Ovary (tissue), 3 donors: ENCODE data around the gene SPOCK1.

Experiments
- EP300 ChIP-seq: sonication (generic); formaldehyde crosslinking; IDR thresholded peaks from one replicate; pipeline ENCODE4 v1.6.1; 2017; ENCODE audit warnings: antibody characterized with exemption
- POLR2A ChIP-seq: fragments of 450-650 bp; IDR thresholded peaks from one replicate; pipeline ENCODE4 v1.6.1; 2017; ENCODE audit warnings: antibody characterized with exemption, mild to moderate bottlenecking, moderate library complexity
- TF ChIP-seq, protein P1 (sequence below), 3 donors: fragments of 450-650 bp in 2 of 3; fragments of 200-600 bp in 1 of 3; IDR thresholded peaks; one replicate each; pipeline versions ENCODE4 v1.5.1 to v1.8.0; 2016 to 2022; ENCODE audit warnings: antibody characterized with exemption in 3 of 3, mild to moderate bottlenecking in 1 of 3
- donor health status: DM: no; HTN: no; CAD: no.

DNA sequence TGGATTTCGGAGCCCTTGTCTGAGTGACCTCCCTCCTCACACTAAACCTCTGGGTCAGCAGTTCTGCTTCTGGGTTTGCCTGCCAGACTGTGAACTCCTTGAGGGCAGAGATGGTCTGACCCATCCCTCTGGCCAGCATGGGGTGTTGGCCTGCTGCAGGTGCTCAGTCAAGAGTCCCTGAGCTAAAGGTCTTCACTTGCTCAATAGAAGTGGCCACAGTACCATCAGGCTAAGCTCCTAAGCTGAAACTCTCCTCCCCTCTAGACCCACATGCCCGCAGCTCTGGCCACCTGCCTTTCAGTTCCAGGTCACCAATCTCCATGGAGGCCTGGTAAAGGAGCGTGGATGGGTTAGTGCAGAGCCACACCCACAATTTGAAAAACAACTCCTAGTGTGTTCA, 316.6 kb downstream of the SPOCK1 start:
- TF ChIP-seq, protein P1, sequence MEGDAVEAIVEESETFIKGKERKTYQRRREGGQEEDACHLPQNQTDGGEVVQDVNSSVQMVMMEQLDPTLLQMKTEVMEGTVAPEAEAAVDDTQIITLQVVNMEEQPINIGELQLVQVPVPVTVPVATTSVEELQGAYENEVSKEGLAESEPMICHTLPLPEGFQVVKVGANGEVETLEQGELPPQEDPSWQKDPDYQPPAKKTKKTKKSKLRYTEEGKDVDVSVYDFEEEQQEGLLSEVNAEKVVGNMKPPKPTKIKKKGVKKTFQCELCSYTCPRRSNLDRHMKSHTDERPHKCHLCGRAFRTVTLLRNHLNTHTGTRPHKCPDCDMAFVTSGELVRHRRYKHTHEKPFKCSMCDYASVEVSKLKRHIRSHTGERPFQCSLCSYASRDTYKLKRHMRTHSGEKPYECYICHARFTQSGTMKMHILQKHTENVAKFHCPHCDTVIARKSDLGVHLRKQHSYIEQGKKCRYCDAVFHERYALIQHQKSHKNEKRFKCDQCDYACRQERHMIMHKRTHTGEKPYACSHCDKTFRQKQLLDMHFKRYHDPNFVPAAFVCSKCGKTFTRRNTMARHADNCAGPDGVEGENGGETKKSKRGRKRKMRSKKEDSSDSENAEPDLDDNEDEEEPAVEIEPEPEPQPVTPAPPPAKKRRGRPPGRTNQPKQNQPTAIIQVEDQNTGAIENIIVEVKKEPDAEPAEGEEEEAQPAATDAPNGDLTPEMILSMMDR (IDR thresholded peaks at IDR 0.05): no peak
- TF ChIP-seq EP300: no peak
- TF ChIP-seq POLR2A: no peak
